NCI-H446 (cell line): ENCODE data around the gene NLGN1.
"Not testable (repeated sequence)": the region's sequence is repeated elsewhere in the genome, so short reads cannot be mapped to it uniquely, and the experiment has no call there.

ENCODE experiments used
- DNase-seq, 2 experiments: peaks; one replicate each; lab custom pipeline; 2025; lab: John Stamatoyannopoulos, UW

The NLGN1 gene

DNA sequence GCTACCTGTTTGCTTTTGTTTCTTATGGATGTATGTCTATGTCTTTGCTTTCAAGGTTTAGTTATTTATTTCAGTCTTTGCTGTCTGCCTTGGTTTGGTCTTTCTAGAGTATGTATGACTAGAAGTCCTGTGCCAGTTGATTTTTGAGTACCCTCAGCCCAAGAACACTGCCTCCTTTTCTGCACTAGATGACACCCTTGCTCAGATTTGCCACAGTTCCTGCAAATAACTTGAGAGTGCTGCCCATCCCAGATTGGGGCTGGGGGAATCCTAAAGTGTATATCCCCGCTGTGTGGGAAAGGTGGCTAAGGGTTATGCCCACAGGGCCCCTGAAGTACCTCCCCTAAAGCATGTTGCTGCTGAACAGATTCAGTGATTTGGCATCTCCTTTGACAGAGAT is 32.0 kb downstream of the NLGN1 start:
- DNase-seq, result no peak

DNA sequence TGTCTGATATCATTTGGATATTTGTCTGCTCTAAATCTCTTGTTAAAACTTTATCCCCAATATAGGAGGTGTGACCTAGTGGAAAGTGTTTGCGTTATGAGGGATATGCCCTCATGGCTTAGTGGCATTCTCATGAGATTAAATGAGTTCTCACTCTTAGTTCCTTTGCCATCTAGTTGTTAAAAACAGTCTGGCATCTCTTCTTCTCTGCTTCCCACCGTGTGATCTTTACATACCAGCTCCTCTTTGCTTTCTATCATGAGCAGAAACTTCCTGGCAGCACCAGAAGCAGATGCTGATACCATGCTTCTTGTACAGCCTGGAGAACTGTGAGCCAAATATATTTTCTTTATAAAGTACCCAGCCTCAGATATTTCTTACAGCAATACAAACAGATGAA is 33.0 kb downstream of the NLGN1 start:
- DNase-seq, result no peak

DNA sequence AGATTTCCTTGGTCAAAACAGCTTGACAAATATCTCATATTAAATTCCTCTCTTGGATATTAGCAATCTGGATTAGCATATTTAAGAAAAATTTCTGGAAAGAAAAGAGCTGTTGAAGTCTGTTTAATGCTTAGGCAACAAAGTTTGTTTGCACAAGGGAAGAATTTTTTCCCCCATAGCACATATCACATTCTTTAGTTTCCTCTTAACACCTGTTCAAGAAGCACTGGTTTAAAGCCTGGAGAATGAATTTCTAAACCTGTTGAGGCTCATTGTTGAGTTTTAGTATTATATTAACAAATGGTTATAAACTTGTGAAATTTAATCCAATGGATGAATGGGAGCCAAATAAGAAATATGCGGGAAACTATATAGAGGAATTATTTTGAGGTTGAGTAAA is 41.5 kb downstream of the NLGN1 start:
- no peak for DNase-seq

DNA sequence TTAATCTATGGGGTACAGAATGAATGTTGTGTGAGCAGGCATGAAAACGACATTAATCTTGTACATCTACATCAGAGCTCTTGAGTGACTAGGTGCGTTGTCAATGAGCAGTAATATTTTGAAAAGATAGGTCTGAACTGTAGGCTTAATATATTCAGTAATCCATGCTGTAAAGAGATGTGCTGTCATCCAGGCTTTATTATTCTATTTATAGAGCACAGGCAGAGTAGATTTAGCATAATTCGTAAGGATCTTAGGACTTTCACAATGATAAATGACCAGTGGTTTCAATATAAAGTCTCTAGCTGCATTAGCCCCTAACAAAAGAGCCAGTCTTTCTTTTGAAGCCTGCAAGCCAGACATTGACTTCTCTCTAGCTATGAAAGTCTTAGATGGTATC is 43.0 kb downstream of the NLGN1 start:
- no peak for DNase-seq

DNA sequence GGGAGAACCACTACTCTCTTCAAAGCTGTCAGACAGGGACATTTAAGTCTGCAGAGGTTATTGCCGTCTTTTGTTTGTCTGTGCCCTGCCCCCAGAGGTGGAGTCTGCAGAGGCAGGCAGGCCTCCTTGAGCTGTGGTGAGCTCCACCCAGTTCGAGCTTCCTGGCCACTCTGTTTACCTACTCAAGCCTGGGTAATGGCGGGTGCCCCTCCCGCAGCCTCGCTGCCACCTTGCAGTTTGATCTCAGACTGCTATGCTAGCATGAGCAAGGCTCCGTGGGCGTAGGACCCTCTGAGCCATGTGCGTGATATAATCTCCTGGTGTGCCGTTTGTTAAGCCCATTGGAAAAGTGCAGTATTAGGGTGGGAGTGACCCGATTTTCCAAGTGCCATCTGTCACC is 54.0 kb downstream of the NLGN1 start:
- not testable (repeated sequence) for DNase-seq

DNA sequence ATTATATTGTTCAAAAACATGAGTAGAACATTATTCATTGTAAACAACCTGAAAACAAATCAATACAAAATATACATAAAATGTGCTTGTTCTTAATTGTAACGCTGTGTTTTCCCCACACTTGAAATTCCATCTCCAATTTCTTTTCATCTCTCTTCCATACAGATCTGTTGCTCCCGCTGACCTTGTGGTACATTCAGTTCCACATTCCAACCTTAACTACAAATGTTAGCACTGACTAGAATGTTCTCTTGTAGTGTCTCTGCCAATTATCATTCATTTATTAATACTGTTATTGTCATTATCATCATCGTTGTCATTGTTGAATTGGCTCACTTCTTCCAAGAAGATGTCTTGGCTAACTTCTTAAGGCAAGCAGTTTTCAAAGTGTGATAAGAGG is 65.7 kb downstream of the NLGN1 start:
- DNase-seq, result no peak

DNA sequence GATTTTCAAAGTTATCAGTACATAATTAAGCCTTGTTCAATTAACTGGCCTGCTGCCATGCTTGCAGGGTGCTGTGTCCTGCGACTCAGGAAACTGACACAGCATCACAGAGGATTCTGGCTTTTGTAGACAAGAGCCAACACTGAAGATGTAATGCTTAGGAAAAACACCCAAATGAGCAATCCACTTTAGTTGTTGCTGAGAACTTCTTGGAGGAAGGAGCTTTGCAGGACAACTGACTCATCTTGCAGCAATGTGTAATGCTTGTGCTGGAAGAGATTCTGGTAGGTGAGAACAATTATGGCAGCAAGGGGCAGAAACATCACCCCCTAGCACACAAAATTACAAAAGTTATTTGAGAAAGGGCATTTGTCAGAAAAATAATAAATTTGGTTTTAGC is 67.6 kb downstream of the NLGN1 start:
- DNase-seq, result no peak

DNA sequence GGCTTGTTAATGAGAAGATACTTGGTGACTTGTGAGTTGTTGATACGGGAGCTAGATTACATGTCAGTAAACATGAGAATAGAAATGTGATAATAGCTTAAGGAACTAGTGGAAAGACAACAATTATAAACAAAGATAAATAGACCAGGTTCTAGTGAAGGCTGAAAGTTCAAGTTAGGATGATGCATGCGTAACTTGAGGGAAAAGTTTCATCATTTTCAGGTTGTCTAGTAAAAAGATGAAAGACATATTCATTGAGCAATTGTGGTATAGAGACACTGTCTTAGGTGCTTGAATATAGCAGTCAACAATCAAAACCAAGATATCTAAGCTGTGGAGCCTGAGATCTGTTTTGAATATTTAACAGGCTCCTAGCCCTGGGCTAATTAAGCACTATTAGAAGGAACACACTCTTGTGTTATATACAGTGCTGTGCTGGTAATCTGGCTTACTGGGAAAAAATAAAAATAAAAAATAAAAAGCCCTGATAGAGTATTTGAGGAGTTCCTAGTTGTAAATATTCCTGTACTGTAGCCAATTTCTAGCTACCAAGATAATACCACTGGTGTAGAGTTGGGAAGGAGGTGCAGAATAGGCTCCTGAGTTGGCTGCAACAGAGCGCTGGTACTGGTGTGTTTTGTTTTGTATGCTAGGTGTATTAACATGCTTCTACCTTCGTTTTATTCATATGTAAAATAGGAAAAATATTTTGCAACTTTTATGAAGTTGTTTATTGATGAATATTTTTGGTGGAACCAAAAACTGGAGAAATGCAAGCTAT is 68.5 kb downstream of the NLGN1 start:
- DNase-seq, result no peak

- DNase-seq, result no peak
Observed at GRCh38 chr3:173467501-173467900, 70.0 kb downstream of the NLGN1 start.

DNA sequence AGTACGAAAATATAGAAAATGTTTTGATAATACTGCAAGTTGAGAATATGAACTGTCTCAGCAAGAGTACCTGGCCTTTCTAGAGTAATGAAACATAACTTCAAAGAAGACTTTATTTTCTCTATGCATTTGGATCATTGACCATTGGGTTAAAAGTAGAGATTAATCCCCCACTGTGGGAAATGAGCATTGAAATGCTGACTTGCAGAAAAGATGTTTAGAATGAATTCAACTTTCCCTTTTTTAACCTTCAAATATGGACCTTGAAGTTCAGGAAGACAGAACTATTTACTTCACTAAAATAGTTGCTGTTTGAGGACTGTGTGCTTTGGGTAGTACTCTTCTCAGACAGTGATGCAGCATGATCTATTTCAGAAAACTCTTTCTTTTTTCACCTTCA is 75.7 kb downstream of the NLGN1 start:
- DNase-seq, result no peak

- DNase-seq, result no peak
Observed at GRCh38 chr3:173479301-173479700, 81.8 kb downstream of the NLGN1 start.

GRCh38 chr3:173501931-173502489 is 104.5 kb downstream of the NLGN1 start:
- peak in 1 of 2 experiments; percentile 44 for DNase-seq

DNA sequence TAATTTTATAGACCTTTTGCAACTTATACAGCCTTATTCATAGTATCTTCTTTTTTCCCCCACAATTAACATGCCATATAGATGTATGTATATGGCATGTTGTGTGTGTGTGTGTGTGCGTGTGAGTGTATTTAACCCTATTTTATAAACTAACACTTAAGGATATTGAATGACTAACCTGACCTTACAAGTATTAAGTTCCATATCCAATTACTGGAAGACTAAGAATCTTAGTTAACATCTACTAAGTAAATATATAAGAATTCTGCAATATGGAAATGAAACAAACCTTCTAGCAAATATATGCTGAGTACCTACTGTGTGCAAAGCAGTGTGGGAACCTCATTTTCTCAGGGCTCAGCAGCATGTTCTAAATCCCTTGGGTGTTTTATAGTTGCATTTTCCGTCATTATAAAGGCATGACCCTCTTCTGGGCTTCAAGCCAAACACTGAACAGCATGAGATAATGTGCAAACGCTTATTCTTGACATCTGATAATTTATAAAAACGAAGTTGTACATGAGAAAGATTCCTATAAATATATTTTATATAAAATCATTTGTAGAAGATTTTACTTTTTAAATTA is 105.5 kb downstream of the NLGN1 start:
- peak; percentile 51 to 83 for DNase-seq

DNA sequence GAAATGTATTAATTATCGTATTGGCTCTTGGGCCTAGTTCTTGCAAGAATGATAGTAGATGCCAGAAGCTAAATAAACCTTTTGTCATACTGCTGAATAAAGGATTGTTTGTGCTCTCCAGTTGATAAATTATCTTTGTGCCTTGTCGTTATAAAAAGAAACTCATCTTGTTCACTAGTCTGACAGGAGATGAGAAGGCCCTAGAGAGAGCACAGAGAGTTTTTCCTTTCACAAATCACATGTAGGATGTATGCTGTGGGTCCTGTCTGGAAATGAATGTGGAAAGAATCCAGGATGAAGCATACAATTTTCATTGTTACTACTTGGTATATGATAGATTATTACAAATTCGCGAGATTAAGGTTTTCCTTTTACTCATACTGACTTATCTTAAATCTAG is 113.0 kb downstream of the NLGN1 start:
- DNase-seq, result no peak

- DNase-seq, result no peak
Observed at GRCh38 chr3:173513123-173513522, 115.6 kb downstream of the NLGN1 start.

DNA sequence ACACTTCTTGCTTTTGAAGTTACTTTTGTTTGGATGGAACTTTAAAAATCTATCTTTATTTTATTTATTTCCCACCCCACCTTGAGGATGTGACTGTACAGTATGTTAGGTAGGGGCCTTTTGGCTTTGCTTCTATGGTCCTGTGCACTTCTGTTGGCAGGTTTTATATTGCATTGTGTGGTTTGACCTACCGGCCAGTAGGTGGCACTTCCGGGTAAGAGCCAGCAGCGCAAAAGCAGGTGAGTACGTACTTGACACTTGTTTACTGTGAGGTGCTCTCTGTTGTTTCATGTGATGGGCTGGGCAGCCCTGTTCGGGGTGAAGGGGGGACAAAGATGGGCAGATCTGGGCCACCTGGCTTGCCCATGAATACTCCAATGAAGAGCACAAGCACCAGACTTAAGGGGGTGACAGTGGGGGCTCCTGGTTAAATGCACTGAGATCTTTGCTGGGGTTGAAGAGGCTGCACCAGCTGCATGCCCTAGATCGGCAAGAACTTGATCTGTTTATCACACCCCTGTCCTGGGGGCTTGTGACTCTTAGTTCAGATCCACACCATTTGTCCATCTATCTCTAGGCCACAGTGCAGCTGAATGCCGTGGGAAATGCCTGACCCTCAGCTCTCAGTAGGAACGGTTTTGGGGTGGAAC is 131.6 kb downstream of the NLGN1 start:
- DNase-seq, result no peak

- no peak for DNase-seq
Observed at GRCh38 chr3:173531602-173532001, 134.1 kb downstream of the NLGN1 start.

DNA sequence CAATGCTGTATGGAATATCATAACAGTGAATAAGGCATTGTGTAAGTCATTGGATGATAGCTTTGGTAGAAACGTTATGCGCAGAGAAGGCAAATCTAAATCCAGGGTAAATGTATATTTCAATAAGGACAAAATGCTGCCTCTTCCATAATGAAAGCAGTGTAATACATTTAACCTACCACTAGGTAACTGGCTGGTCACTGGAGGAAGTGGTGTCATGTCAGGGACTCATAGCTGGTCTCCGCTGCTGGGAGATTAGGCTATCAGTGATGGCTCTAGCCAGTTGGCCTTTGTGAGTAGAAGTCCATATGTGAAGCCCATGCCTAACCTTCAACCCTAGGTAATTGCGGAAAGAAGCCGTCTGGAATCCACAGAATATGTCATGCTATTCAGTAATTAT is 140.9 kb downstream of the NLGN1 start:
- DNase-seq, result no peak

DNA sequence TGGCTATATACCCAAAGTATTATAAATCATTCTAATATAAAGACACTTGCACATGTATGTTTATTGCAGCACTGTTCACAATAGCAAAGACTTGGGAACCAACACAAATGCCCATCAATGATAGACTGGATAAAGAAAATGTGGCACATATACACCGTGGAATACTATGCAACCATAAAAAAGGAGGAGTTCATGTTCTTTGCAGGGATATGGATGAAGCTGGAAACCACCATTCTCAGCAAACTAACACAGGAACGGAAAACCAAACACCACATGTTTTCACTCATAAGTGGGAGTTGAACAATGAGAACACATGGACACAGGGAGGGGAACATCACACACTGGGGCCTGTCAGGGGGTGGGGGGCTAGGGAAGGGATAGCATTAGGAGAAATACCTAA is 148.0 kb downstream of the NLGN1 start:
- not testable (repeated sequence) for DNase-seq

- no peak for DNase-seq
Observed at GRCh38 chr3:173547070-173547469, 149.5 kb downstream of the NLGN1 start.

GRCh38 chr3:173548261-173548660 is 150.7 kb downstream of the NLGN1 start:
- no peak for DNase-seq

DNA sequence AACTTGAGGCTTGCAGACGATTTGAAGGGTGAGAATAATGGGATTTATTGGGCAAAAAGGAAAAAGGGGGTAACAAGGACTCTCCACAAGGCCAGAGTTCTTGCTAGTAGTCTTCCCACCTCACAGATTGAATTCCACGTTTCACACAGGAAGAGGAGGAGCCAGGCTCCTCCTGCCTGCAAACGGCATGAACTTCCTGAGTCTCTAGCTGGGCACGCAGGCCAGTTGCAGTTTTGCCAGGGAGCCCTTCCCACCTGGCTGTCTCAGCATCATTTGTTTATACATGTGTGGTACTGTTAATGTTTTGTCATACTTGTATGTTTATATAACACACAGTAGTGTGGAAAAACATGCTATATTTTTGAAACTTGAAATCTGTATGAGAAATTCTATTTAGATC is 155.0 kb downstream of the NLGN1 start:
- no peak for DNase-seq

DNA sequence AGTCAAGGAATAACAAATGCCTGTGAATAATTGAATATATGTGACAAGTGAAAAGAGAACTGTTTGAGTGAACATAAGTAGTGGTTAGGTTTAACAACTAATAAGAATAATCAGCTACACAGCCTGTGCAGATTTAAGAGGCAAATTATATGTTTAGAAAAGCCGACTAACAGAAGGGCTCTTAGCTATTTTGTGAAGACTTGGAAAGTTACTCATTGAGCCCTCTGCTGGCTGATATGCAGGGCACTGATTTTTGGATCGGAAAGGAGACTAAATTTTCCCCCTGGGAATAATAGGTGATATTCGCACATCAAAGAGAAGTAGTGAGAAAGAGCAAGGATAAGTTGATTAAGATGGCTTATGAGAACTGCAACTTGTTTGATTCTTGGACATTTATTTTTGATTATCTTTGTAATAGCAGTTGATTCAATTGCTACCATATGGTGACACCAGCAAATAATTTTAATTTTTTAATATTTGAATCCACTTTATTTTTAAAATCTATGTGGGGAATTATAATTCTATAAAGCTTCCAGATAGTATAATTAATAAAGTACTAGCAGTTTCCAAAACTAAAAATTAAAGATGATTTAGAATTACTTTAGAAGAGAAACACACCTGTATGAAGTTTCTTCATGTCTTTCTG is 156.2 kb downstream of the NLGN1 start:
- DNase-seq, result peak; percentile 48 to 73
